ENCODE results near the gene FNIP1. TPM values are rescaled to one million over a fixed set of nuclear protein-coding genes. Genes with fewer than 3 reads are reported as not detected.

The FNIP1 gene
- total and polyA plus RNA-seq, 2 donors (not counting 1 experiment from before 2014, with no cell fraction given), result 10.3 to 52.8 TPM

- Histone ChIP-seq H3K36me3 (replicated peaks in 1 of 2; ENCODE audit: control extremely low read depth in 1 of 2, control insufficient read depth in 1 of 2, extremely low read depth in 1 of 2, insufficient read depth in 2 of 2, low read length in 1 of 2) (peaks cover 9 to 26% of the 10 kb centered on the region in 2 experiments), H3K4me1 (ENCODE audit: control insufficient read depth in 2 of 2, insufficient read depth in 2 of 2, low read length in 2 of 2) (no peaks in the 10 kb centered on the region), H2AFZ (ENCODE audit: insufficient read depth, low read depth, low read length, poor library complexity, severe bottlenecking) (no peak overlapping the region), H3K4me3 (ENCODE audit: control extremely low read depth in 1 of 5, extremely low read depth in 1 of 5, insufficient read depth in 1 of 5, low read depth in 2 of 5, low read length in 4 of 5) (no peak overlapping the region), H3K27ac (ENCODE audit: low read length in 2 of 2) (no peak overlapping the region), H3K4me2 (replicated peaks; ENCODE audit: low read depth, low read length, poor library complexity, severe bottlenecking) (no peak overlapping the region), H3K27me3 (replicated peaks in 1 of 4; ENCODE audit: control extremely low read depth in 1 of 4, control insufficient read depth in 3 of 4, insufficient read depth in 4 of 4, low read length in 3 of 4) (no peaks in the 10 kb centered on the region), H4K20me1 (ENCODE audit: control insufficient read depth, insufficient read depth, low read length, poor library complexity, severe bottlenecking) (no peaks in the 10 kb centered on the region), H3K9me3 (ENCODE audit: control extremely low read depth in 1 of 3, control insufficient read depth in 2 of 3, insufficient read depth in 1 of 3, low read length in 2 of 3) (peaks cover 1 to 8% (median 4%) of the 10 kb centered on the region in 3 donors), H3K79me2 (ENCODE audit: control insufficient read depth, insufficient read depth, low read length) (no peaks in the 10 kb centered on the region), H3K9ac (ENCODE audit: low read length) (no peak overlapping the region)
- TF ChIP-seq CTCF (IDR thresholded peaks at IDR 0.05) (no peak), EZH2 (IDR thresholded peaks at IDR 0.05; ENCODE audit: borderline replicate concordance, insufficient read depth, low read depth, low read length, poor library complexity, severe bottlenecking) (no peak)
- whole genome bisulfite sequencing (ENCODE audit: insufficient coverage), result no CpG with 5 or more reads among the region's 1 CpG
- CTCF ChIA-PET, result no interaction called here
- Mint-ChIP-seq H3K27me3 (no peaks in the 10 kb centered on the region), H3K27ac (no peak overlapping the region), H3K4me1 (peaks cover 2% of the 10 kb centered on the region), H3K9me3 (ENCODE audit: insufficient read depth) (peaks cover 7% of the 10 kb centered on the region), H3K4me3 (no peak overlapping the region)
- DNase-seq (no peak), ATAC-seq (ENCODE audit: low read depth) (no peak)
- intact Hi-C loops (cut with micrococcal nuclease), result no loop called here
- POLR2A ChIA-PET, result no interaction called here
Measured at GRCh38 chr5:131720714-131721113, 76.1 kb downstream of the FNIP1 start.

DNA sequence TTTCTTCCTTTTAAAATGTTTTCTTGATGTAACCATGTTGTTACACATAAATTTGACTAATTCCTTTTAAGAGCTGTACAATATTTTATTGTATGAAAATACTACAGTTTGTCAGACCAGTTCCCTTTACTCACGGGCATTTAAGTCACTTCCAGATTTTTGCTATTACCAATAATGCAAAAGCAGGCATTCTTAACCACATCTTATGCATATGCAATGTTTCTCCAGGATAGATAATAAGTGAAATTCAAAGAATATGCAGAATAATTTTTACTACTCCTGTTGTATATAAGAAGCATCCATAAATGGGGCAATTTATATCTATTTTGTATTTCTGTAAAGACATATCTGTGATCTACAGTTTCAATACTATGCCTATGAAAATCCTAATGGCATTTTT is 77.3 kb downstream of the FNIP1 start:
- WGBS (ENCODE audit: insufficient coverage), result no CpG with 5 or more reads among the region's 1 CpG
- no peaks in the 10 kb centered on the region for H3K79me2 ChIP-seq (ENCODE audit: control insufficient read depth, insufficient read depth, low read length)
- no peak overlapping the region for H3K4me3 Mint-ChIP-seq

More for the DNA sequence above, 77.3 kb downstream of the FNIP1 start:
- TF ChIP-seq EZH2 (IDR thresholded peaks at IDR 0.05; ENCODE audit: borderline replicate concordance, insufficient read depth, low read depth, low read length, poor library complexity, severe bottlenecking), result no peak
- no peak for TF ChIP-seq CTCF (IDR thresholded peaks at IDR 0.05)
- Histone ChIP-seq H3K4me1 (ENCODE audit: control insufficient read depth in 2 of 2, insufficient read depth in 2 of 2, low read length in 2 of 2) (no peaks in the 10 kb centered on the region), H3K4me3 (ENCODE audit: control extremely low read depth in 1 of 5, extremely low read depth in 1 of 5, insufficient read depth in 1 of 5, low read depth in 2 of 5, low read length in 4 of 5) (no peak overlapping the region), H3K9ac (ENCODE audit: low read length) (no peak overlapping the region), H3K36me3 (replicated peaks in 1 of 2; ENCODE audit: control extremely low read depth in 1 of 2, control insufficient read depth in 1 of 2, extremely low read depth in 1 of 2, insufficient read depth in 2 of 2, low read length in 1 of 2) (peaks cover 10 to 32% of the 10 kb centered on the region in 2 experiments), H3K27ac (ENCODE audit: low read length in 2 of 2) (no peak overlapping the region), H4K20me1 (ENCODE audit: control insufficient read depth, insufficient read depth, low read length, poor library complexity, severe bottlenecking) (no peaks in the 10 kb centered on the region), H3K27me3 (replicated peaks in 1 of 4; ENCODE audit: control extremely low read depth in 1 of 4, control insufficient read depth in 3 of 4, insufficient read depth in 4 of 4, low read length in 3 of 4) (no peaks in the 10 kb centered on the region), H3K4me2 (replicated peaks; ENCODE audit: low read depth, low read length, poor library complexity, severe bottlenecking) (no peak overlapping the region), H3K9me3 (ENCODE audit: control extremely low read depth in 1 of 3, control insufficient read depth in 2 of 3, insufficient read depth in 1 of 3, low read length in 2 of 3) (peaks cover 1 to 8% (median 4%) of the 10 kb centered on the region in 3 donors), H2AFZ (ENCODE audit: insufficient read depth, low read depth, low read length, poor library complexity, severe bottlenecking) (no peak overlapping the region)
- ATAC-seq (ENCODE audit: low read depth) (no peak), DNase-seq (no peak)
- no peaks in the 10 kb centered on the region for H3K4me1 Mint-ChIP-seq
- H3K9me3 Mint-ChIP-seq (ENCODE audit: insufficient read depth), result peaks cover 7% of the 10 kb centered on the region
- no peaks in the 10 kb centered on the region for H3K27me3 Mint-ChIP-seq
- no peak overlapping the region for H3K27ac Mint-ChIP-seq
- ChIA-PET CTCF (no interaction called here), POLR2A (no interaction called here)
- intact Hi-C loops (cut with micrococcal nuclease), result no loop called here
